ENCODE data around the gene ZNF593. TPM values are rescaled to one million over a fixed set of nuclear protein-coding genes. Genes with fewer than 3 reads are reported as not detected.
A peak's percentile ranks its signal among the peaks of the same experiment; 100 is the strongest.

ZNF593 gene
- total RNA-seq, 1 donor from 2014 or later: 84.0 TPM

GRCh38 chr1:26132128-26132833 lies 37.4 kb upstream of the ZNF593 start:
- Mint-ChIP-seq H3K36me3 (ENCODE audit: low read depth) (no peaks in the 10 kb centered on the region), H3K4me3 (no peak overlapping the region), H3K27ac (no peak overlapping the region), H3K27me3 (no peaks in the 10 kb centered on the region), H3K9me3 (no peaks in the 10 kb centered on the region), H3K4me1 (peaks cover 19% of the 10 kb centered on the region)
- DNase-seq: no peak
- intact Hi-C loops (cut with micrococcal nuclease): no loop called here

- no peak overlapping the region for H3K27ac Mint-ChIP-seq
- no peaks in the 10 kb centered on the region for H3K36me3 Mint-ChIP-seq (ENCODE audit: low read depth)
- intact Hi-C loops (cut with micrococcal nuclease): no loop called here
- peaks cover 14% of the 10 kb centered on the region for H3K4me1 Mint-ChIP-seq
- H3K9me3 Mint-ChIP-seq: no peaks in the 10 kb centered on the region
- H3K4me3 Mint-ChIP-seq: no peak overlapping the region
- DNase-seq: no peak
- H3K27me3 Mint-ChIP-seq: no peaks in the 10 kb centered on the region
These were observed 36.9 kb upstream of the ZNF593 start for GRCh38 chr1:26132834-26133167.

DNA sequence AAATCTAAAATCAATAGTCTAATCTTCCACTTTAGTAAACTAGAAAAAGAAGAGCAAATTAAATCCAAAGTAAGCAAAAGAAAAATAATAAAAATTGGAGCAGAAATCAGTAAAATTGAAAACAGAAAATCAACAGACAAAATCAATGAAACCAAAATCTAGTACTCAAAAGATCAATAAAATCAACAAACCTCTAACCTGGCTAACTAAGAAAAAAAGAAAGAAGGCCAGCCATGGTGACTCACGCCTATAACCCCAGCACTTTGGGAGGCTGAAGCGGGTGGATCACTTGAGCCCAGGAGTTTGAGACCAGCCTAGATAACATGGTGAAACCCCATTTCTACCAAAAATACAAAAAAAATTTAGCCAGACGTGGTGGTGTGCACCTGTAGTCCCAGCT lies 35.2 kb upstream of the ZNF593 start:
- H3K36me3 Mint-ChIP-seq (ENCODE audit: low read depth): no peaks in the 10 kb centered on the region
- H3K27me3 Mint-ChIP-seq: no peaks in the 10 kb centered on the region
- intact Hi-C loops (cut with micrococcal nuclease): no loop called here
- no peak overlapping the region for H3K27ac Mint-ChIP-seq
- H3K9me3 Mint-ChIP-seq: no peaks in the 10 kb centered on the region
- DNase-seq: no peak
- no peak overlapping the region for H3K4me3 Mint-ChIP-seq
- H3K4me1 Mint-ChIP-seq: peaks cover 14% of the 10 kb centered on the region

GRCh38 chr1:26138974-26139558 lies 30.6 kb upstream of the ZNF593 start:
- Mint-ChIP-seq H3K9me3 (no peaks in the 10 kb centered on the region), H3K4me1 (peaks cover 10% of the 10 kb centered on the region), H3K27ac (no peak overlapping the region), H3K36me3 (ENCODE audit: low read depth) (no peaks in the 10 kb centered on the region), H3K27me3 (peaks cover 6% of the 10 kb centered on the region), H3K4me3 (no peak overlapping the region)
- intact Hi-C loops (cut with micrococcal nuclease): no loop called here
- DNase-seq: no peak

GRCh38 chr1:26142159-26142558 lies 27.5 kb upstream of the ZNF593 start:
- Mint-ChIP-seq H3K9me3 (no peaks in the 10 kb centered on the region), H3K4me1 (peaks cover 12% of the 10 kb centered on the region), H3K27me3 (peaks cover 10% of the 10 kb centered on the region), H3K36me3 (ENCODE audit: low read depth) (no peaks in the 10 kb centered on the region), H3K27ac (no peak overlapping the region), H3K4me3 (no peak overlapping the region)
- no peak for DNase-seq
- intact Hi-C loops (cut with micrococcal nuclease): no loop called here

DNA sequence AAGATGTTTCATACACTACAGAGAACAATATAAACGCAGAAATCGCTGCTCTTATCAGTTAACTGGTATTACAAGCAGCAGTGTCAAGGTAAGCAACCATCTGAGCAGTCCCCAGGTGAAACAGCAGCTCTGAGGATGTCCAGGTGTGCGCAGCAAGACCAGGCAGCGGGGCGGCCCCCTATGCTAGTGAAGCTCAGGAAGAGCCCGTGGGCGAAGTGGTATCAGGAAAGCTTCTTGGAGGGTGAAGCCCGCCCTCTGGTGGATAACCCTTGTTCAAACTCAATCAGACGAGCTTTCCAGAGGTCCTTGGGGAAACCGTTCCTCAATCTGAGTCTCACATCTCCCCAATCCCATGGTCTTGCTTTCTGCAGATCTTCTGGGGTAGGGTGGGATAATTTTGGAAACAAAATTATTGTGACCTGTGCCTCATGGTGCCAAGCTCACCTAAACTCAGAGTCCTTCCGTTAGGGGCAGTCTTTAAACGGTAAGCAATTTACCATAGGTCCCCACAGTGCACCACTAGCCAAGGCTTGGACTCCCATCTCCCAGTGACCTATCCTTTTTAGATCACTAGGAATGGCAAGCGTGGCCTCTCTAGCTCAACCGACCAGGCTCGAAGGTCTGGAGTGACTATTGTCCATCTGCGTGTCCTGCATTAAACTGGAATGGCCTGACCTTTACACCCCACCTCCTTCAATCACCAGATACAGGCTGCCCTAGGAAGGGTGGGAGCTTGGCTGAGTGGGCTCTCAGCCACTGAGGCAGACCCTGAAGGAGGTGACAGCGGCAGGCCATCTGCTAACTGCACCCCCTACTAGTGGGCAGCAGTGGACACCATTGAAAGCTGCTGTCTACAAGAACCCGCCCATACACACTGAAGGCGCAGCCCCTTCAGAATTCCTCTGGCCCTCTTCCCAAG lies 24.4 kb upstream of the ZNF593 start:
- intact Hi-C loops (cut with micrococcal nuclease): loop anchor here (1.0 kb wide), 3 partner anchors 34 to 109 kb away; partner anchors contain the start of gene PDIK1L
- no peaks in the 10 kb centered on the region for H3K36me3 Mint-ChIP-seq (ENCODE audit: low read depth)
- H3K4me3 Mint-ChIP-seq: no peak overlapping the region
- no peak overlapping the region for H3K27ac Mint-ChIP-seq
- H3K4me1 Mint-ChIP-seq: peaks cover 2% of the 10 kb centered on the region
- H3K9me3 Mint-ChIP-seq: no peaks in the 10 kb centered on the region
- peak; percentile 93 for DNase-seq
- H3K27me3 Mint-ChIP-seq: peaks cover 24% of the 10 kb centered on the region

- H3K4me3 Mint-ChIP-seq: no peak overlapping the region
- no peak for DNase-seq
- peaks cover 2% of the 10 kb centered on the region for H3K4me1 Mint-ChIP-seq
These were observed 23.8 kb upstream of the ZNF593 start for GRCh38 chr1:26145960-26146294.

GRCh38 chr1:26148887-26149286 lies 20.8 kb upstream of the ZNF593 start:
- H3K9me3 Mint-ChIP-seq: no peaks in the 10 kb centered on the region
- no peak overlapping the region for H3K27ac Mint-ChIP-seq
- DNase-seq: no peak
- peaks cover 32% of the 10 kb centered on the region for H3K27me3 Mint-ChIP-seq
- no peak overlapping the region for H3K4me3 Mint-ChIP-seq
- no peaks in the 10 kb centered on the region for H3K36me3 Mint-ChIP-seq (ENCODE audit: low read depth)
- intact Hi-C loops (cut with micrococcal nuclease): no loop called here
- peaks cover 2% of the 10 kb centered on the region for H3K4me1 Mint-ChIP-seq

More at GRCh38 chr1:26145960-26146294, 23.8 kb upstream of the ZNF593 start:
- H3K9me3 Mint-ChIP-seq: no peaks in the 10 kb centered on the region
- H3K27me3 Mint-ChIP-seq: peaks cover 24% of the 10 kb centered on the region
- intact Hi-C loops (cut with micrococcal nuclease): loop anchor here (1.0 kb wide), 3 partner anchors 35 to 110 kb away; partner anchors contain the start of gene PDIK1L
- H3K27ac Mint-ChIP-seq: no peak overlapping the region
- H3K36me3 Mint-ChIP-seq (ENCODE audit: low read depth): no peaks in the 10 kb centered on the region

- no peak overlapping the region for H3K27ac Mint-ChIP-seq
- H3K4me3 Mint-ChIP-seq: no peak overlapping the region
- intact Hi-C loops (cut with micrococcal nuclease): no loop called here
- peaks cover 56% of the 10 kb centered on the region for H3K27me3 Mint-ChIP-seq
- H3K9me3 Mint-ChIP-seq: no peaks in the 10 kb centered on the region
- no peak for DNase-seq
- H3K36me3 Mint-ChIP-seq (ENCODE audit: low read depth): no peaks in the 10 kb centered on the region
- H3K4me1 Mint-ChIP-seq: peaks cover 1% of the 10 kb centered on the region
These were observed 15.7 kb upstream of the ZNF593 start for GRCh38 chr1:26153966-26154532.

GRCh38 chr1:26154750-26155149 lies 15.0 kb upstream of the ZNF593 start:
- H3K9me3 Mint-ChIP-seq: no peaks in the 10 kb centered on the region
- no peak for DNase-seq
- H3K4me1 Mint-ChIP-seq: peaks cover 1% of the 10 kb centered on the region
- no peak overlapping the region for H3K4me3 Mint-ChIP-seq
- H3K36me3 Mint-ChIP-seq (ENCODE audit: low read depth): no peaks in the 10 kb centered on the region
- intact Hi-C loops (cut with micrococcal nuclease): no loop called here
- H3K27me3 Mint-ChIP-seq: peaks cover 57% of the 10 kb centered on the region
- no peak overlapping the region for H3K27ac Mint-ChIP-seq

DNA sequence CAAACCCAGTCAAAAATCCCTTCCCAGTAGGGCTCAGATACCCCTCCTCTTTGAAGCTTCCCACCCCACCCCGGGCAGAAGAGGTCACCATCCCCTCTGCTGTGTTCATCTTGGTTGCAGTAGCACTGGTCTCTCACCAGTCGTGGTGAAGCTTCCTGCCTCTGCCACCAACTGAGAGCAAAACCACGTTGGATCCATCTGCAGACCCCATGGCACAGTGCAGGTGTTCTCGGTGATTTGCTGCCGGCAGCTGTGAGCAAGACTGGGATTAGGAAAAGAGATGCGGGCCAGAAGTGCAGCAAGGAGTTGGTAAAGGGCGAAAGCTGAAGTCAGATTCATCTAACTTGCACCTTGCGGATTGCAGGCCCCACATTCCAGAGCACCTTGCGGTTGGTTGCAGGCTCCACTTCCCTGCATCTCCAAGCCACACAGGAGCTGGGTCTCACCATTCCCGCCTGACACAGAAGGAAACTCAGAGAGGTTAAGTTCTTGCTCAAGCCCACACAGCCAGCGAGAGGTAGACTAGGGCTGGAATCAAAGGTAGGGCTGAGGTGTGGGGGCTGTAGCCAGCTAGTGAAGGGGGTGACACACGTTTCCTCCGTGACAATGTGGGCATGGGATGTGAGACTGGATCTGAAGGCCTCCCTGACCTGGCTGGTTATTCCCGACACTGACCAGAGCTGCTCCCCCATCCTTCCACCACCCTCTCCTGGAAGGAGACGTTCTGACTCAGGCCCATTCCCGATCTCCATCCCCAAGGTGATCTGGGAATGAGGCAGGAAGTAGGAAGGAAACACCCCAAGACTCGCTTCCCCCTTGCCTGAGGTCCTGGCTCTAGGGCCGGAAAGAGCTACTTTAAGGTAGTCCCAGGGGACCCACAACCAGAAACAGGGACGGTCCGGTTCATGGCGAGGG lies 14.1 kb upstream of the ZNF593 start:
- intact Hi-C loops (cut with micrococcal nuclease): no loop called here
- H3K36me3 Mint-ChIP-seq (ENCODE audit: low read depth): no peaks in the 10 kb centered on the region
- H3K27ac Mint-ChIP-seq: no peak overlapping the region
- H3K9me3 Mint-ChIP-seq: no peaks in the 10 kb centered on the region
- H3K4me1 Mint-ChIP-seq: peaks cover 1% of the 10 kb centered on the region
- DNase-seq: no peak
- H3K4me3 Mint-ChIP-seq: no peak overlapping the region
- H3K27me3 Mint-ChIP-seq: peaks cover 53% of the 10 kb centered on the region

DNA sequence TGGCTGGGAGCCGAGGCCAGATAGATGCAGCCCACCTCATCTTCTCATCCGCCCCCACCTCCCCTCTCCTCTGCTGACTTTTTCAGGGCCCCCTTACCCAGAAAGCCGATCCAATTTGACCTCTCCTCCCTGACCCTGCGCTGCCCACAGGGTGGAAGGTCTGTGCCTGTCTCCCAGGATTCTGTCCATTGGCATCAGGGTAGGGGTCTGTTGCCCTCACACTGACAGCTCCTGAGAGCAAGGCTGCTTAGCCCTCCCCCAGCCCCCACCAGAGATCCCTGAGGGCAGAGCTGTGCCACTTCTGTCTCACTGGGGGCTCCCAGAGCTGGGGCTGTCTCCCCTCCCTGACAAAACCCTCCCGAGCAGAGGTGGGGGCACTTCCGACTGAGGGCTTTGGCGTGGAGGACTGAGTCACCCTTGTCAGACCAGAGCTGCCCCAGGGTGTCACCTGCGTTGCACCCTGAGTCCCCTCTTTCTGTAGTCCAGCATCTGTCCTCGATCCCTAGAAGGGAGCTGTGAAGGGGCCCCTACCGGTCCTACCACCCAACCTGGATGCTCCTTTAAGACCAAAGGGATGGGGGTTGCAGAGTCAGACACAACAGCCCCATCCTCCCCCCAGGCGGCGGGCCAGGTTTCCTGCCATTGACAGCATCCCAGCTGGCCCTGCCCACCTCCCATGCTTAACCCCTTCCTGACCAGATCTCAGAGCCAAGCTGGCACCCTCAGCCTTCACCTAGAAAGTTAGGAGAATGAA lies 13.2 kb upstream of the ZNF593 start:
- no peak overlapping the region for H3K27ac Mint-ChIP-seq
- no peaks in the 10 kb centered on the region for H3K9me3 Mint-ChIP-seq
- no peaks in the 10 kb centered on the region for H3K36me3 Mint-ChIP-seq (ENCODE audit: low read depth)
- no peak for DNase-seq
- H3K4me1 Mint-ChIP-seq: peaks cover 1% of the 10 kb centered on the region
- H3K27me3 Mint-ChIP-seq: peaks cover 55% of the 10 kb centered on the region
- H3K4me3 Mint-ChIP-seq: no peak overlapping the region
- intact Hi-C loops (cut with micrococcal nuclease): no loop called here

Data from activated CD4-positive, alpha-beta T cell treated with anti-CD3 and anti-CD28 coated beads, Interleukin-2, amount 10 ng/mL, durations not matched to agents 24 days and 14 days (primary cell).